Fibroblast of mammary gland (primary cell): ENCODE results near the gene INCENP.

ENCODE experiments used
- DNase-seq: peaks from one replicate; pipeline ENCODE4 v3.0.0-alpha.2; 2010; ENCODE audit warnings: low read depth
- H3K4me3 ChIP-seq: 2 replicates; pipeline ENCODE4 v1.5.1; 2011; ENCODE audit warnings: low read depth, mild to moderate bottlenecking, low read length, moderate library complexity; ENCODE audit not compliant: control insufficient read depth
- TF ChIP-seq, protein P1 (sequence below): conservative IDR thresholded peaks from 2 replicates; pipeline ENCODE4 v1.5.1; 2011; ENCODE audit warnings: low read depth, low read length, inconsistent platforms; ENCODE audit not compliant: control insufficient read depth, insufficient read depth

Gene INCENP

DNA sequence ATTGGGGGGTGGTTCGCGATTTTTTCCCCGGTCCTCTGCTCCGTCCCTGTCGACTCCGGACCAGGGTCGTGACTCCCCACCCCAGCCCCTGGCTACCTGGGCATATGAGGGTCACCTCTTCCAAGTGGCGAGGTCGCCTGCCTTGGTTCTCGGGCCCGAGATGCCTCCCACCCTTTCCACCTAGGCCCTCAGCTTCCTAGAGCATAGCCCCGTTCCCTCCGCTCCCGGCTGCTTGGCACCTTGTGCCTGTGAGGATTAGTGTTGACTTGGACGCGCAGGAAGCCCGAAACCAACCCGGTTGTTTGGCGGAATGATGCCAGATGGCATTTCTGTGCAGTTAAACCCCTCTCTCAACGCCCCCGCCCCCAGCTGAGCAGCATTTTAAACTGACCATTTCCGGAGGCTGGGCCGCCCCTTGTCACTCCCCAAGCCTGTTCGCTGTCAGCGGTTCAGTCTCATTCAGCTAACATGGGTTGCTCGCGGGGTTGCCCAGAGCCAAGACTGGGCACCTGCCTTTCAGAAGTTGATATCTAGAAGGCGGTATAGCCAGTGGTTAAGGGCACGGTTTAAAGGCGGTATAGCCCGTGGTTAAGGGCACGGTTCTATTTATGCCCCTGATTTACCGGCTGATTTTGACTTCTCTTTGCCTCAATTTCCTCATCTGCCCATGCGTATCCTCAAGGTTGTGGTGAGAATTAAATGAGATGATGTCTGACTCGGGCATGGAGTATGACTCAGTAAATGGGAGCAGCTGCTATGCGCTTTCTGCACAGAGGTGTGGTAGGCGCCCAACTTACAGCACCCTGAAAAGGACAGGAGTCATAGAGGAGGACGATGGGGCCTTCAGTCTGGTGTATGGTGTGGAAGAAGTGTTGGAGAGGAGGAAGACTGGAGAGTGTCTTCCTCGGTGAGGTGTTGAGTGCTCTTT lies 639 bp downstream of the INCENP start:
- TF ChIP-seq, protein P1, sequence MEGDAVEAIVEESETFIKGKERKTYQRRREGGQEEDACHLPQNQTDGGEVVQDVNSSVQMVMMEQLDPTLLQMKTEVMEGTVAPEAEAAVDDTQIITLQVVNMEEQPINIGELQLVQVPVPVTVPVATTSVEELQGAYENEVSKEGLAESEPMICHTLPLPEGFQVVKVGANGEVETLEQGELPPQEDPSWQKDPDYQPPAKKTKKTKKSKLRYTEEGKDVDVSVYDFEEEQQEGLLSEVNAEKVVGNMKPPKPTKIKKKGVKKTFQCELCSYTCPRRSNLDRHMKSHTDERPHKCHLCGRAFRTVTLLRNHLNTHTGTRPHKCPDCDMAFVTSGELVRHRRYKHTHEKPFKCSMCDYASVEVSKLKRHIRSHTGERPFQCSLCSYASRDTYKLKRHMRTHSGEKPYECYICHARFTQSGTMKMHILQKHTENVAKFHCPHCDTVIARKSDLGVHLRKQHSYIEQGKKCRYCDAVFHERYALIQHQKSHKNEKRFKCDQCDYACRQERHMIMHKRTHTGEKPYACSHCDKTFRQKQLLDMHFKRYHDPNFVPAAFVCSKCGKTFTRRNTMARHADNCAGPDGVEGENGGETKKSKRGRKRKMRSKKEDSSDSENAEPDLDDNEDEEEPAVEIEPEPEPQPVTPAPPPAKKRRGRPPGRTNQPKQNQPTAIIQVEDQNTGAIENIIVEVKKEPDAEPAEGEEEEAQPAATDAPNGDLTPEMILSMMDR, result no peak
- DNase-seq, result peak; percentile 56
- H3K4me3 ChIP-seq, result peak overlapping the region; percentile 66

GRCh38 chr11:62125316-62125715 lies 1.5 kb downstream of the INCENP start:
- TF ChIP-seq, protein P1, result no peak
- peak overlapping the region; percentile 66 for H3K4me3 ChIP-seq
- DNase-seq, result no peak

GRCh38 chr11:62125881-62126280 lies 2.1 kb downstream of the INCENP start:
- DNase-seq, result no peak
- no peak overlapping the region for H3K4me3 ChIP-seq
- TF ChIP-seq, protein P1, result no peak

- TF ChIP-seq, protein P1, result no peak
- no peak overlapping the region for H3K4me3 ChIP-seq
- DNase-seq, result no peak
Measured at GRCh38 chr11:62127426-62127825, 3.6 kb downstream of the INCENP start.

DNA sequence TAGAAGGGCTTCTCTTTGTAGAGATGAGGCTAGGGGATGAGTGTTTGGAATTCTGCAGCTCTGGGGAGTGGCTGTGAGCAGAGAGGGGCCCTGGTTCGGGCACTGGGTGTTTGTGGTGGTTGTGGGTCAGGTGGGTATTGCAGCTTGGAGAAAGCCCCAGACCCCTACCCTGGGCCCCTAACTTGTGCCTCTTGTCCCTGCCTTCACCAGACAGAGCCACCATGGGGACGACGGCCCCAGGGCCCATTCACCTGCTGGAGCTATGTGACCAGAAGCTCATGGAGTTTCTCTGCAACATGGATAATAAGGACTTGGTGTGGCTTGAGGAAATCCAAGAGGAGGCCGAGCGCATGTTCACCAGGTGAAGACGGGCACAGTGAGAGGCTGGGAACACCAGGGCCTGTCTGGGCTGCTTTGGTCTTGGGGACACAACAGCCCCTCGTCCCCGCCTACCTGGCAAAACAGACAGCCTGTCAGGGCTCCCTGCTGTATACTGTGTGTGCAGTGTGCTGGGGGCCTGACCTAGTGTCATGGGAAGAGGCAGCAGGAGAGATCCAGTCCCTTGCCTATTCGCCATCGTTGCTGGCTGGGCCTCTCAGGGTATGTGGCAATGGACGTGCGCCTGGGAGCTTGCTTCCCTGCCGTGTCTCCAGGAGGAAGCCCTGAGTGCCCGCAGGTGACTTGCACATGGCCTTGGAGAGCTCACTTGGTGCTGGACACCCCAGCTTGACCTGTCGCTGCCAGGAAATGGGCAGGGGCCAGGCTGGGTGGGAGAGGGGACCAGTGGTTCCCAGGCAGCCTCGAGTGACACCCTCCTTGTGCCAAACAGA lies 4.3 kb downstream of the INCENP start:
- no peak overlapping the region for H3K4me3 ChIP-seq
- no peak for DNase-seq
- TF ChIP-seq, protein P1, result no peak

GRCh38 chr11:62128835-62129234 lies 5.0 kb downstream of the INCENP start:
- no peak for DNase-seq
- TF ChIP-seq, protein P1, result no peak
- no peak overlapping the region for H3K4me3 ChIP-seq
